Liver (tissue), 9 donors: Measurements from ENCODE around the gene PALLD. TPM values are rescaled to one million over a fixed set of nuclear protein-coding genes. Genes with fewer than 3 reads are reported as not detected.

Experiments used
- DNase-seq: peaks from one replicate; pipeline ENCODE4 v3.0.0-alpha.2; 2017; ENCODE audit warnings: low spot score
- H3K27ac ChIP-seq, 2 donors: one replicate each; pipeline ENCODE4 v1.7.0; 2013; ENCODE audit warnings: inconsistent platforms in 2 of 2, low read length in 2 of 2, control low read depth in 1 of 2, low read depth in 1 of 2, mild to moderate bottlenecking in 1 of 2
- H3K27me3 ChIP-seq, 4 donors: one replicate each; pipeline versions ENCODE4 v1.6.1 to v1.7.0; 2013; ENCODE audit warnings: low read length in 3 of 4, inconsistent platforms in 1 of 4, mild to moderate bottlenecking in 1 of 4, moderate library complexity in 1 of 4; ENCODE audit not compliant: control insufficient read depth in 4 of 4, insufficient read depth in 4 of 4
- H3K36me3 ChIP-seq, 4 donors: one replicate each; pipeline versions ENCODE4 v1.6.1 to v1.7.0; 2013; ENCODE audit warnings: low read length in 3 of 4, mild to moderate bottlenecking in 3 of 4, low read depth in 1 of 4, moderate library complexity in 1 of 4; ENCODE audit not compliant: control insufficient read depth in 4 of 4, insufficient read depth in 3 of 4
- H3K4me1 ChIP-seq, 4 donors: one replicate each; pipeline versions ENCODE4 v1.6.1 to v1.7.0; 2013; ENCODE audit warnings: low read length in 3 of 4, mild to moderate bottlenecking in 3 of 4, moderate library complexity in 1 of 4; ENCODE audit not compliant: control insufficient read depth in 4 of 4, insufficient read depth in 4 of 4
- H3K4me3 ChIP-seq, 3 donors: one replicate each; pipeline versions ENCODE4 v1.6.1 to v1.7.0; 2013; ENCODE audit warnings: low read length in 3 of 3, control low read depth in 1 of 3, low read depth in 1 of 3, mild to moderate bottlenecking in 1 of 3
- H3K9ac ChIP-seq, 2 donors: one replicate each; pipeline ENCODE4 v1.7.0; 2013; ENCODE audit warnings: low read length in 2 of 2, mild to moderate bottlenecking in 2 of 2, moderate library complexity in 2 of 2, control low read depth in 1 of 2, low read depth in 1 of 2
- H3K9me3 ChIP-seq, 4 donors: one replicate each; pipeline versions ENCODE4 v1.6.1 to v1.7.0; 2013; ENCODE audit warnings: low read length in 3 of 4; ENCODE audit not compliant: control insufficient read depth in 4 of 4
- CTCF ChIP-seq: fragments of 150-350 bp; IDR thresholded peaks from 2 replicates; pipeline ENCODE4 v1.5.1; 2017; ENCODE audit warnings: improper control_type of control experiment, low read depth, low read length; ENCODE audit not compliant: missing input control
- EGR1 ChIP-seq, 2 donors: IDR thresholded peaks; 2 replicates each; pipeline ENCODE4 v1.6.1; 2016 to 2018; ENCODE audit warnings: antibody characterized with exemption in 2 of 2, low read depth in 2 of 2
- FOXA2 ChIP-seq: IDR thresholded peaks from 2 replicates; pipeline ENCODE4 v1.6.1; 2016; ENCODE audit warnings: antibody characterized with exemption
- GABPA ChIP-seq, 2 donors: IDR thresholded peaks in 1 of 2; conservative IDR thresholded peaks in 1 of 2; 2 replicates each; pipeline ENCODE4 v1.6.1; 2016; ENCODE audit warnings: antibody characterized with exemption in 2 of 2, mild to moderate bottlenecking in 1 of 2, moderate library complexity in 1 of 2
- HNF4G ChIP-seq: IDR thresholded peaks from 2 replicates; pipeline ENCODE4 v1.6.1; 2016; ENCODE audit warnings: antibody characterized with exemption
- MAX ChIP-seq: IDR thresholded peaks from 2 replicates; pipeline ENCODE4 v1.6.1; 2016; ENCODE audit warnings: antibody characterized with exemption
- RAD21 ChIP-seq, 2 donors: IDR thresholded peaks; 2 replicates each; pipeline ENCODE4 v1.6.1; 2016; ENCODE audit warnings: antibody characterized with exemption in 2 of 2, mild to moderate bottlenecking in 2 of 2
- RXRA ChIP-seq, 2 donors: IDR thresholded peaks; 2 replicates each; pipeline ENCODE4 v1.6.1; 2017 to 2018; ENCODE audit warnings: antibody characterized with exemption in 2 of 2, mild to moderate bottlenecking in 1 of 2
- SP1 ChIP-seq: IDR thresholded peaks from 2 replicates; pipeline ENCODE4 v1.6.1; 2018; ENCODE audit warnings: antibody characterized with exemption, mild to moderate bottlenecking
- TAF1 ChIP-seq: conservative IDR thresholded peaks from 2 replicates; pipeline ENCODE4 v1.6.1; 2016; ENCODE audit warnings: antibody characterized with exemption, mild to moderate bottlenecking
- YY1 ChIP-seq: IDR thresholded peaks from 2 replicates; pipeline ENCODE4 v1.6.1; 2016; ENCODE audit warnings: antibody characterized with exemption, mild to moderate bottlenecking
- WGBS: extraction: QIAGEN DNeasy Blood & Tissue Kit; methylation state at CpG from one replicate; pipeline ENCODE4 v1.1.7; 2013; 5-methylcytosine and 5-hydroxymethylcytosine counted together
- polyA plus RNA-seq, 2 donors: library from polyadenylated mRNA; stranded (reverse) in 1 of 2; unstranded in 1 of 2; fragments of 200-250 nt in 1 of 2; fragments of >200 nt in 1 of 2; fragmentation: Nextera tagmentation in 1 of 2; extraction: Ambion mirVana in 1 of 2; gene quantifications; one replicate each; pipeline versions ENCODE4 v1.2.1 to v1.2.3, GENCODE V29; 2013 to 2015
- total RNA-seq, 2 donors: library from RNA; depleted of rRNA; stranded (reverse); fragments of >200 nt; gene quantifications; one replicate each; pipeline ENCODE4 v1.2.3, GENCODE V29; 2014
- TF ChIP-seq, protein P1 (sequence below): IDR thresholded peaks from 2 replicates; pipeline ENCODE4 v1.6.1; 2016; ENCODE audit warnings: antibody characterized with exemption, mild to moderate bottlenecking
- TF ChIP-seq, protein P2 (sequence below): IDR thresholded peaks from 2 replicates; pipeline ENCODE4 v1.6.1; 2016; ENCODE audit warnings: antibody characterized with exemption
- TF ChIP-seq, protein P3 (sequence below): IDR thresholded peaks from 2 replicates; pipeline ENCODE4 v1.6.1; 2016; ENCODE audit warnings: antibody characterized with exemption
- donor health status: healthy.
- donor health status: healthy.
- donor health status: healthy.
- donor health status: healthy.
- donor health status: healthy.

Gene PALLD
- total and polyA plus RNA-seq, 4 donors = 9.0 to 26.3 (median 14.7) TPM

- DNase-seq = no peak
- no peak for TF ChIP-seq RXRA (IDR thresholded peaks at IDR 0.05)
- Histone ChIP-seq H3K27me3 (no peaks in the 10 kb centered on the region), H3K4me1 (no peaks in the 10 kb centered on the region), H3K9ac (no peak overlapping the region), H3K9me3 (peaks cover 0 to 7% (median 0%) of the 10 kb centered on the region in 4 donors), H3K4me3 (no peak overlapping the region), H3K27ac (no peak overlapping the region), H3K36me3 (no peaks in the 10 kb centered on the region)
Observed at GRCh38 chr4:168724243-168724642, 227.4 kb downstream of the PALLD start.

DNA sequence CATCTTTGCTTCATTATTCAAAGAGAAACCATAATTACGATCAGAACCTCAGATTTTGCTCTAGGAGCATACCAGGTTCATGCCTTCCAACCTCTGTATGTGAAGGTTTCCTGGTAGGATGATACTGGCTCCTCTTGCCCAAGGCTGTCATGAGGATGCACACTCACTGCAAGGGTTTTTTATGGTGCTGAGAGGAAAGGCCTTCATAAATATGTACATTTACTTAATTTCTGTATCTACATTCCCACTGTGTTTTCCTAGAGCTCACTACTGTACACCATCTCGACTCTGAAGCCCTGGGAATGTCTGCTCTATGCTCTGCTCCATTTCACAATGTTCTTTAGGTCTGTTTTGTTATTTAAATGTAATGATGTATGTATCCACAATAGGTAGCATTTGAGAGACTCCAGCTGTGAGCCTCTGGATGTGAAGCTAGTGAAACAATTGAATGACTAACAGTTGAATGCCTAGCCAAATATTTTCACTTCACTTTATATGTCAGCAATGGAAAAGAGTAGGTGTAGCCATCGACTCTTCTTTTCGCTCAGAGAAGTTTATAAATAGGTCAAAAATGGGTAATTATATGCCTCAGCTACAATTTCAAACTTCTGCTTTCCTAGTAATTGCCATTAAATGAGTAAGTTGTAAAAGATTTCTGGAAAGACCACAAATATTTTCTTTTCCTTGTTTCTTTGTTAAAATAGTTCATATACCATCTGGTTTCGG, 228.0 kb downstream of the PALLD start:
- 84% methylated on average over 5 of the region's 5 CpGs for WGBS
- Histone ChIP-seq H3K9ac (no peak overlapping the region), H3K9me3 (peaks cover 0 to 7% (median 0%) of the 10 kb centered on the region in 4 donors), H3K36me3 (no peaks in the 10 kb centered on the region), H3K27ac (no peak overlapping the region), H3K4me3 (no peak overlapping the region), H3K27me3 (no peaks in the 10 kb centered on the region), H3K4me1 (no peaks in the 10 kb centered on the region)
- DNase-seq = no peak
- TF ChIP-seq SP1 (no peak), TAF1 (no peak), HNF4G (no peak), RXRA (IDR thresholded peaks at IDR 0.05) (no peak), MAX (no peak), EGR1 (IDR thresholded peaks at IDR 0.05; ENCODE audit: low read depth in 2 of 2) (no peak), CTCF (no peak), GABPA (IDR thresholded peaks at IDR 0.05 in 1 of 2, conservative IDR thresholded peaks at IDR 0.05 in 1 of 2) (no peak)
- TF ChIP-seq, protein P1, sequence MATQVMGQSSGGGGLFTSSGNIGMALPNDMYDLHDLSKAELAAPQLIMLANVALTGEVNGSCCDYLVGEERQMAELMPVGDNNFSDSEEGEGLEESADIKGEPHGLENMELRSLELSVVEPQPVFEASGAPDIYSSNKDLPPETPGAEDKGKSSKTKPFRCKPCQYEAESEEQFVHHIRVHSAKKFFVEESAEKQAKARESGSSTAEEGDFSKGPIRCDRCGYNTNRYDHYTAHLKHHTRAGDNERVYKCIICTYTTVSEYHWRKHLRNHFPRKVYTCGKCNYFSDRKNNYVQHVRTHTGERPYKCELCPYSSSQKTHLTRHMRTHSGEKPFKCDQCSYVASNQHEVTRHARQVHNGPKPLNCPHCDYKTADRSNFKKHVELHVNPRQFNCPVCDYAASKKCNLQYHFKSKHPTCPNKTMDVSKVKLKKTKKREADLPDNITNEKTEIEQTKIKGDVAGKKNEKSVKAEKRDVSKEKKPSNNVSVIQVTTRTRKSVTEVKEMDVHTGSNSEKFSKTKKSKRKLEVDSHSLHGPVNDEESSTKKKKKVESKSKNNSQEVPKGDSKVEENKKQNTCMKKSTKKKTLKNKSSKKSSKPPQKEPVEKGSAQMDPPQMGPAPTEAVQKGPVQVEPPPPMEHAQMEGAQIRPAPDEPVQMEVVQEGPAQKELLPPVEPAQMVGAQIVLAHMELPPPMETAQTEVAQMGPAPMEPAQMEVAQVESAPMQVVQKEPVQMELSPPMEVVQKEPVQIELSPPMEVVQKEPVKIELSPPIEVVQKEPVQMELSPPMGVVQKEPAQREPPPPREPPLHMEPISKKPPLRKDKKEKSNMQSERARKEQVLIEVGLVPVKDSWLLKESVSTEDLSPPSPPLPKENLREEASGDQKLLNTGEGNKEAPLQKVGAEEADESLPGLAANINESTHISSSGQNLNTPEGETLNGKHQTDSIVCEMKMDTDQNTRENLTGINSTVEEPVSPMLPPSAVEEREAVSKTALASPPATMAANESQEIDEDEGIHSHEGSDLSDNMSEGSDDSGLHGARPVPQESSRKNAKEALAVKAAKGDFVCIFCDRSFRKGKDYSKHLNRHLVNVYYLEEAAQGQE = no peak

DNA sequence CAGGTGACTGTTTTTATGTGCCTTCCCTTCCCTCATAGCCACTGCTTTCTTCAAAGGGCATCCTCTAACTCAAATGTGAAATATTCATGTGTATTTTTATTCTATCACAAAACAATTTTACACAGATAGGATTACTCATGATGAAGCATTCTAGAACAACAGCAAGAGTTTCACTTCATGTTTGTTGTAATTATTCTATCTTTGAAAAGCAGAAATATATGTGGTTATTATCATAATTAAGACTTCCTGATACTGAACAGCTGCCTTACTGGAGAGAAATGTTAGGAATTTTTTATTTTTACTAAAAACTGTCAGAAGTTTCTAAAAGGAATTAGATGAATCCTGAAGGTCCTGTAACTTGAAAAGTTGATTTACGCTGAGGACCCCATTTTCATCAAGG, 229.1 kb downstream of the PALLD start:
- 94% methylated on average over 1 of the region's 1 CpG for WGBS
- DNase-seq = no peak
- Histone ChIP-seq H3K36me3 (no peaks in the 10 kb centered on the region), H3K27me3 (no peaks in the 10 kb centered on the region), H3K9ac (no peak overlapping the region), H3K4me3 (no peak overlapping the region), H3K27ac (no peak overlapping the region), H3K9me3 (peaks cover 0 to 7% (median 0%) of the 10 kb centered on the region in 4 donors), H3K4me1 (no peaks in the 10 kb centered on the region)
- TF ChIP-seq, protein P2, sequence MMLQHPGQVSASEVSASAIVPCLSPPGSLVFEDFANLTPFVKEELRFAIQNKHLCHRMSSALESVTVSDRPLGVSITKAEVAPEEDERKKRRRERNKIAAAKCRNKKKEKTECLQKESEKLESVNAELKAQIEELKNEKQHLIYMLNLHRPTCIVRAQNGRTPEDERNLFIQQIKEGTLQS = no peak
- TF ChIP-seq MAX = no peak
- TF ChIP-seq, protein P3, sequence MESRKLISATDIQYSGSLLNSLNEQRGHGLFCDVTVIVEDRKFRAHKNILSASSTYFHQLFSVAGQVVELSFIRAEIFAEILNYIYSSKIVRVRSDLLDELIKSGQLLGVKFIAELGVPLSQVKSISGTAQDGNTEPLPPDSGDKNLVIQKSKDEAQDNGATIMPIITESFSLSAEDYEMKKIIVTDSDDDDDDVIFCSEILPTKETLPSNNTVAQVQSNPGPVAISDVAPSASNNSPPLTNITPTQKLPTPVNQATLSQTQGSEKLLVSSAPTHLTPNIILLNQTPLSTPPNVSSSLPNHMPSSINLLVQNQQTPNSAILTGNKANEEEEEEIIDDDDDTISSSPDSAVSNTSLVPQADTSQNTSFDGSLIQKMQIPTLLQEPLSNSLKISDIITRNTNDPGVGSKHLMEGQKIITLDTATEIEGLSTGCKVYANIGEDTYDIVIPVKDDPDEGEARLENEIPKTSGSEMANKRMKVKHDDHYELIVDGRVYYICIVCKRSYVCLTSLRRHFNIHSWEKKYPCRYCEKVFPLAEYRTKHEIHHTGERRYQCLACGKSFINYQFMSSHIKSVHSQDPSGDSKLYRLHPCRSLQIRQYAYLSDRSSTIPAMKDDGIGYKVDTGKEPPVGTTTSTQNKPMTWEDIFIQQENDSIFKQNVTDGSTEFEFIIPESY = no peak
- TF ChIP-seq, protein P1 = no peak
- no peak for TF ChIP-seq FOXA2
- TF ChIP-seq RAD21 (IDR thresholded peaks at IDR 0.05) = no peak
- no peak for TF ChIP-seq YY1
- TF ChIP-seq EGR1 (IDR thresholded peaks at IDR 0.05; ENCODE audit: low read depth in 2 of 2) = no peak
- TF ChIP-seq SP1 = no peak
